CD8-positive, alpha-beta memory T cell (primary cell): ENCODE data around the gene DNAH6. TPM values are rescaled to one million over a fixed set of nuclear protein-coding genes. Genes with fewer than 3 reads are reported as not detected.
A peak's percentile ranks its signal among the peaks of the same experiment; 100 is the strongest.

Source experiments
- CTCF ChIA-PET: fragments of 350-600 bp; sonication (Branson Sonifier 250); formaldehyde crosslinking; loops from one replicate; lab custom pipeline; 2021; ENCODE audit warnings: antibody characterized with exemption; lab: Charles Lee
- POLR2A ChIA-PET: fragments of 350-600 bp; sonication (Branson Sonifier 250); formaldehyde crosslinking; loops from one replicate; lab custom pipeline; 2021; ENCODE audit warnings: antibody characterized with exemption; lab: Charles Lee
- DNase-seq, 5 donors: peaks; one replicate each; pipeline versions ENCODE4 v3.0.0 to v3.0.0-alpha.2; 2020 to 2022; ENCODE audit warnings: mixed read lengths in 1 of 5
- H3K27ac ChIP-seq: one replicate; pipeline ENCODE4 v1.7.0; 2013; ENCODE audit warnings: low read depth, mild to moderate bottlenecking, low read length, moderate library complexity
- H3K27me3 ChIP-seq: 2 replicates; pipeline ENCODE4 v1.7.0; 2013; ENCODE audit warnings: low read length, mild to moderate bottlenecking; ENCODE audit not compliant: insufficient read depth, poor library complexity, severe bottlenecking
- H3K36me3 ChIP-seq: 2 replicates; pipeline ENCODE4 v1.7.0; 2013; ENCODE audit warnings: mild to moderate bottlenecking, low read length, moderate library complexity; ENCODE audit not compliant: insufficient read depth
- H3K4me1 ChIP-seq: 2 replicates; pipeline ENCODE4 v1.7.0; 2013; ENCODE audit warnings: mild to moderate bottlenecking, low read length, moderate library complexity; ENCODE audit not compliant: insufficient read depth
- H3K4me3 ChIP-seq: 2 replicates; pipeline ENCODE4 v1.7.0; 2013; ENCODE audit warnings: mild to moderate bottlenecking, low read length
- H3K9me3 ChIP-seq: 2 replicates; pipeline ENCODE4 v1.7.0; 2013; ENCODE audit warnings: mild to moderate bottlenecking, low read length
- H3K27ac Mint-ChIP-seq, 8 donors: one replicate each; pipeline ENCODE4 v1.8.0; 2020 to 2021; ENCODE audit warnings: mixed read lengths in 8 of 8, mild to moderate bottlenecking in 6 of 8, inconsistent platforms in 3 of 8, moderate library complexity in 3 of 8
- H3K27me3 Mint-ChIP-seq, 2 donors: one replicate each; pipeline ENCODE4 v1.8.0; 2020 to 2021; ENCODE audit warnings: mixed read lengths in 2 of 2, mild to moderate bottlenecking in 1 of 2, moderate library complexity in 1 of 2
- H3K36me3 Mint-ChIP-seq, 3 donors: one replicate each; pipeline ENCODE4 v1.8.0; 2020 to 2021; ENCODE audit warnings: mixed read lengths in 3 of 3, inconsistent platforms in 1 of 3, mild to moderate bottlenecking in 1 of 3
- H3K4me1 Mint-ChIP-seq, 3 donors: one replicate each; pipeline ENCODE4 v1.8.0; 2020 to 2021; ENCODE audit warnings: mixed read lengths in 3 of 3, inconsistent platforms in 1 of 3, mild to moderate bottlenecking in 1 of 3
- H3K4me3 Mint-ChIP-seq, 7 donors: one replicate each; pipeline ENCODE4 v1.8.0; 2020 to 2021; ENCODE audit warnings: mixed read lengths in 7 of 7, mild to moderate bottlenecking in 6 of 7, moderate library complexity in 4 of 7, inconsistent platforms in 2 of 7
- H3K9me3 Mint-ChIP-seq, 5 donors: one replicate each; pipeline ENCODE4 v1.8.0; 2020 to 2022; ENCODE audit warnings: mixed read lengths in 5 of 5, mild to moderate bottlenecking in 3 of 5, moderate library complexity in 2 of 5, inconsistent platforms in 1 of 5
- polyA plus RNA-seq: library from polyadenylated mRNA; unstranded; fragments of 300-500 nt; fragmentation: Illumina TruSeq; gene quantifications from one replicate; pipeline ENCODE4 v1.2.3, GENCODE V29; 2021
- total RNA-seq, 2 experiments: library from RNA; stranded (reverse); gene quantifications; one replicate each; pipeline ENCODE4 v1.2.3, GENCODE V29; 2021

DNAH6 gene
- total and polyA plus RNA-seq, 3 experiments from 2014 or later: 0.24 to 0.51 (median 0.39) TPM

DNA sequence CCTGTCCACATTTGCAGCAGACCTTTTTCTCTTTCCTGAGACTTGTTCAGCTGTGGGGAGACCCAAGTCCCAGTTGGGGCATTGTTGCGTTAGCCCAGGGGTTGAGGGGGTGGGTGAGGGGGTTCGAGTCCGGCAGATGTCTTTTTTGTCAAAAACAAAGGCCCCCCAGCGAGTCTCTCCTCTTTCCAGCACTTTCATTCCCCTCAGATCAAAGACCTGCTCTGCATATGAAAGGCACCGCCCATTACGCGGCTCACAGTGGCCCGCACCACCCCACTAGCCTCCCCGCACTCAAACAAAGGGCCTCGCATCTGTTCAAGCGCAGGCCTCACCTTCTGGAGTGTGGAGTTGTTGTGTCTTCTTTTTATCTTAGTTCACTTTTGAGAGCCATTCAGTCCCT lies 339.4 kb downstream of the DNAH6 start:
- no peaks in the 10 kb centered on the region for H3K27me3 ChIP-seq
- no peaks in the 10 kb centered on the region for H3K9me3 ChIP-seq
- H3K27ac Mint-ChIP-seq: peak overlapping the region; percentile 29 to 97 (median 55)
- H3K4me1 ChIP-seq: peaks cover 96% of the 10 kb centered on the region
- DNase-seq: peak in 1 of 5 donors; percentile 53
- H3K4me3 ChIP-seq: peak overlapping the region; percentile 36
- H3K36me3 ChIP-seq: no peaks in the 10 kb centered on the region
- peaks cover 82 to 96% (median 95%) of the 10 kb centered on the region in 3 donors for H3K4me1 Mint-ChIP-seq
- H3K9me3 Mint-ChIP-seq: peaks cover 2 to 6% (median 5%) of the 10 kb centered on the region in 5 donors
- H3K27ac ChIP-seq: no peak overlapping the region
- POLR2A ChIA-PET: interaction anchor here (0.7 kb wide), 1 partner anchor 57 kb away, joined by 4 read pairs; no protein-coding TSS in a partner anchor
- H3K27me3 Mint-ChIP-seq: no peaks in the 10 kb centered on the region
- H3K4me3 Mint-ChIP-seq: peak overlapping the region in 6 of 7 donors; percentile 32 to 55 (median 48)
- CTCF ChIA-PET: interaction anchor here (1.0 to 2.0 kb wide), 2 partner anchors 9 to 70 kb away, joined by 3 to 7 read pairs; no protein-coding TSS in a partner anchor
- peaks cover 17 to 45% (median 28%) of the 10 kb centered on the region in 3 donors for H3K36me3 Mint-ChIP-seq

DNA sequence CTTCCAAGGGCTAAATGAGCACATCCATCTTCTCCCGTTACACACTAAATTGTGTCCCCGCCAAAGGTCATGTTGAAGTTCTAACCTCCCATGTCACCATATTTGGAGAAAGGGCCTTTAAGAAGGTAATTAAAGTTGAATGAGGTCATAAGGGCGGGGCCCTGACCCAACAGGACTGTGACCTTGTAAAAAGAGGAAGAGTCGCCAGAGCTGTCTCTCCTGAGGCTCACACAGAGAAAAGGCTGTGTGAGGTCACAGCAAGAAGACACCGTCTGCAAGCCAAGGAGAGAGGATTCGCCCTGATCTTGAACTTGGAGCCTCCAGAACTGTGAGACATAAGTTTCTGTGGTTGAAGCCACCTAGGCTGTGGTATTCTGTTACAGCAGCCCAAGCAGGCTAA lies 340.5 kb downstream of the DNAH6 start:
- Mint-ChIP-seq H3K36me3 (peaks cover 17 to 39% (median 26%) of the 10 kb centered on the region in 3 donors), H3K9me3 (peaks cover 2 to 6% (median 5%) of the 10 kb centered on the region in 5 donors), H3K4me1 (peaks cover 82 to 96% (median 95%) of the 10 kb centered on the region in 3 donors), H3K27me3 (no peaks in the 10 kb centered on the region), H3K27ac (peak overlapping the region; percentile 47 to 97 (median 80)), H3K4me3 (peak overlapping the region in 6 of 7 donors; percentile 1 to 54 (median 38))
- CTCF ChIA-PET: interaction anchor here (0.6 to 4.2 kb wide), 4 partner anchors 10 to 36 kb away, joined by 3 to 12 read pairs (median 7); no protein-coding TSS in a partner anchor
- H3K27ac ChIP-seq: no peak overlapping the region
- no peaks in the 10 kb centered on the region for H3K9me3 ChIP-seq
- no peak for DNase-seq
- no peaks in the 10 kb centered on the region for H3K27me3 ChIP-seq
- POLR2A ChIA-PET: no interaction called here
- no peaks in the 10 kb centered on the region for H3K36me3 ChIP-seq
- peaks cover 96% of the 10 kb centered on the region for H3K4me1 ChIP-seq
- H3K4me3 ChIP-seq: peak overlapping the region; percentile 36

DNA sequence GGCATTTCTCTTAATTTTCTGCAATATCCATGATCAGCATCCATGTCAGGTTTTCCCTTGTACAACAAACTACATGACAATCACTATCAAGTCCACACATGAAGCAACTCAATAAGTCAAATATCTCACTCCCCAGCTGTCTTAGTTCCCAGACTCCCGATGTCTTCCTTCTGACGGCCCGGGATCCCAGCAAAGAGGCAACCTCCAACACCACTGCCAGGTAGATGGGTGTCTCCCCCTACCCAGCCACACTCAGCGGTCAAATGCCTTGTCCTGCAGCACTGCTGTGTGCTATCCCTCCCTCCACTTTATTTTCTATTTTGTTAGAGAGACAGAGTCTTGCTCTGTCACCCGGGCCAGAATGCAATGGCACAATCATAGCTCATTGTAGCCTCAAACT lies 341.3 kb downstream of the DNAH6 start:
- DNase-seq: no peak
- peaks cover 17 to 33% (median 20%) of the 10 kb centered on the region in 3 donors for H3K36me3 Mint-ChIP-seq
- H3K27me3 Mint-ChIP-seq: no peaks in the 10 kb centered on the region
- no peak overlapping the region for H3K4me3 ChIP-seq
- no peaks in the 10 kb centered on the region for H3K36me3 ChIP-seq
- no peaks in the 10 kb centered on the region for H3K27me3 ChIP-seq
- peaks cover 82 to 96% (median 95%) of the 10 kb centered on the region in 3 donors for H3K4me1 Mint-ChIP-seq
- H3K4me3 Mint-ChIP-seq: peak overlapping the region in 6 of 7 donors; percentile 4 to 54 (median 38)
- peaks cover 2 to 6% (median 5%) of the 10 kb centered on the region in 5 donors for H3K9me3 Mint-ChIP-seq
- no peaks in the 10 kb centered on the region for H3K9me3 ChIP-seq
- ChIA-PET CTCF (interaction anchor here (0.6 to 4.2 kb wide), 9 partner anchors 8 to 125 kb away, joined by 3 to 17 read pairs (median 4); no protein-coding TSS in a partner anchor), POLR2A (interaction anchor here (0.8 kb wide), 1 partner anchor 212 kb away, joined by 3 read pairs; no protein-coding TSS in a partner anchor)
- H3K27ac Mint-ChIP-seq: peak overlapping the region; percentile 47 to 97 (median 80)
- H3K4me1 ChIP-seq: peaks cover 96% of the 10 kb centered on the region
- no peak overlapping the region for H3K27ac ChIP-seq

DNA sequence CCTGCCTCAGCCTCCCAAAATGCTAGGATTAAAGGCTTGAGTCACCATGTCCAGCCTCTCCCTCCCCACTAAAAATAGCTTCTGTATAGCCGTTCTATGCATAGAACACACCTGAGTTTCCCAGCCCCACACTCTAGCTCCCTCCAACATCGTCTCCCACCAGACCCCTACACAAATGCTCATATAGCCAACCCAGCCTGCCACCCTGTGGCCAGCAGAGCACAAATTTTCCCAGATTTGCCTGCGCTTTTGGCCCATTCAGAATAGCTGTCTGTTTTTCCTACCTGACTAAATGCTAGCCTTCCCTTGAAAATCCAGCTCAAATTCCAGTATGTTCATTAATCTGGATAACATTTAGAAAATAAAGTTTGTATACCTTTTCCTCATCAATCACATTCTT lies 341.8 kb downstream of the DNAH6 start:
- Mint-ChIP-seq H3K36me3 (peaks cover 14 to 27% (median 18%) of the 10 kb centered on the region in 3 donors), H3K27me3 (no peaks in the 10 kb centered on the region), H3K27ac (peak overlapping the region; percentile 11 to 97 (median 58)), H3K9me3 (peaks cover under 1 to 5% (median 2%) of the 10 kb centered on the region in 5 donors), H3K4me3 (peak overlapping the region in 4 of 7 donors; percentile 7 to 51 (median 34)), H3K4me1 (peaks cover 84 to 96% (median 94%) of the 10 kb centered on the region in 3 donors)
- Histone ChIP-seq H3K27me3 (no peaks in the 10 kb centered on the region), H3K9me3 (no peaks in the 10 kb centered on the region), H3K4me3 (peak overlapping the region; percentile 26), H3K36me3 (no peaks in the 10 kb centered on the region), H3K4me1 (peaks cover 93% of the 10 kb centered on the region), H3K27ac (no peak overlapping the region)
- ChIA-PET CTCF (interaction anchor here (0.6 to 4.2 kb wide), 9 partner anchors 9 to 126 kb away, joined by 3 to 17 read pairs (median 4); no protein-coding TSS in a partner anchor), POLR2A (interaction anchor here (0.6 to 0.8 kb wide), 2 partner anchors 177 to 213 kb away, joined by 3 read pairs; no protein-coding TSS in a partner anchor)
- no peak for DNase-seq

DNA sequence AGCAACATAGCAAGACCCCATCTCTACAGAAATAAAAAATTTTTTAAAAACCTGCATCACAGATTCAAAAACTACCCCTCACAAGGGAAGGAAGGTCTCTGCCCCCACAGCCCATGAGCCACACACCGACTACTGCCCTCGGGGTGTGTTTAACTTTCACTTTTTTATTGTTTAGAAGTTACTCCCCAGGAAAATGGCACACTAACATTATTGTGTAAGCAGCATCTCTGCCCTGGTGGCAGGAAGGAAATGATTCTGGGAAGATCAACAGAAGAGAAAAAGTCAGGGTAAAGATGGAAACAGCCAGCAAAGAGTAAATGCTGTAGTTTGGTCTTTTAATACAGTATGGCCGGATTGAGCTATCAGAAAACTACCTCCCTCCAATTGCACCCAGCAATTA lies 342.6 kb downstream of the DNAH6 start:
- no peaks in the 10 kb centered on the region for H3K27me3 ChIP-seq
- Mint-ChIP-seq H3K36me3 (peaks cover 11 to 24% (median 15%) of the 10 kb centered on the region in 3 donors), H3K27ac (peak overlapping the region; percentile 15 to 81 (median 74)), H3K9me3 (peaks cover 0 to 3% (median 0%) of the 10 kb centered on the region in 5 donors), H3K27me3 (no peaks in the 10 kb centered on the region), H3K4me3 (peak overlapping the region; percentile 1 to 76 (median 54)), H3K4me1 (peaks cover 85 to 94% (median 93%) of the 10 kb centered on the region in 3 donors)
- no peak overlapping the region for H3K27ac ChIP-seq
- H3K36me3 ChIP-seq: no peaks in the 10 kb centered on the region
- ChIA-PET POLR2A (interaction anchor here (0.6 kb wide), 1 partner anchor 178 kb away, joined by 3 read pairs; no protein-coding TSS in a partner anchor), CTCF (interaction anchor here (1.3 to 4.2 kb wide), 5 partner anchors 10 to 117 kb away, joined by 3 to 17 read pairs (median 11); no protein-coding TSS in a partner anchor)
- no peak for DNase-seq
- peak overlapping the region; percentile 26 for H3K4me3 ChIP-seq
- H3K4me1 ChIP-seq: peaks cover 92% of the 10 kb centered on the region
- H3K9me3 ChIP-seq: no peaks in the 10 kb centered on the region

DNA sequence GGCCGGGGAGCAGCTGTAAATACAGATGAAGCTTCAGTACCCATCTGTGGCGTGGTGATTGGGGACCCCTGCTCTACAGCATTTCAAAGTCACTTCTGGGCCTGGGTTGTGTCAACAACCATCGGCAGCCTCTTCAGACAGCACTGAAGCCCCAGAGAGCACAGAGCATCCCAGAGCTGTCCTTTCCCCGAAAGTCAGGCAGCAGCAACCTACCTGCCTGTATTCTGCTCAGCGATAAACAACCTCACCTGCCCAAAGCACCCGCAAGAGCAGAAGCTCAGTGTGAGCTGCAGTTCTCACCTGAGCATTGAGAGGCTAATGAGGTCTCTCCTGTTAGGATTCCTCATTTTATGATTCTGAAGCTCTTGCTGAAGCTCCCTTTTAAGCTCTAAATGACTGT lies 345.2 kb downstream of the DNAH6 start:
- H3K36me3 ChIP-seq: no peaks in the 10 kb centered on the region
- H3K27ac Mint-ChIP-seq: peak overlapping the region; percentile 13 to 78 (median 62)
- peak overlapping the region in 2 of 7 donors; percentile 33 to 62 for H3K4me3 Mint-ChIP-seq
- H3K36me3 Mint-ChIP-seq: peaks cover 6 to 16% (median 10%) of the 10 kb centered on the region in 3 donors
- H3K27me3 Mint-ChIP-seq: no peaks in the 10 kb centered on the region
- H3K9me3 Mint-ChIP-seq: no peaks in the 10 kb centered on the region
- CTCF ChIA-PET: interaction anchor here (1.2 to 4.1 kb wide), 8 partner anchors 12 to 364 kb away, joined by 3 to 26 read pairs (median 8); partner anchors contain the start of gene TRABD2A
- peaks cover 79 to 94% (median 87%) of the 10 kb centered on the region in 3 donors for H3K4me1 Mint-ChIP-seq
- H3K27ac ChIP-seq: no peak overlapping the region
- H3K4me3 ChIP-seq: peak overlapping the region; percentile 14
- H3K27me3 ChIP-seq: no peaks in the 10 kb centered on the region
- POLR2A ChIA-PET: no interaction called here
- no peak for DNase-seq
- H3K9me3 ChIP-seq: no peaks in the 10 kb centered on the region
- H3K4me1 ChIP-seq: peaks cover 93% of the 10 kb centered on the region

DNA sequence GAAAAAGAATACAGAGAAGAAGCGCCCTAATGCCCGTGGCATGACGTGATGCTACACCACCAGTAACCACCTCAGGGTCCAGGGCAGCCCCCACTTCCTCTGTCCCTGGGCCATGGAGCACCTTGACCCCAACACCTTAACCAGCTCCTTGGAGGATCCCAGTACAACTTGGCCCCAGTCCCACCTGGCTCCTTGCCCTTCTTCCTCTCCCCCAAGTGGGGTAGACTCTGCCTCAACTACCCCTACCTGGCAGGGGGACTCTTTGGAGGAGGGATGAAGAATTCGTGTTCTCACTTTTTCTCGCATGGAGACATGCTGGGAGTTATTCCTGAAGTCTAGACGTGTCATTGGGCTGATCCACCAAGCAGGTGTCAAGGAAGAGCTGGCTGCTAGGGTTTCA lies 345.7 kb downstream of the DNAH6 start:
- H3K27ac Mint-ChIP-seq: peak overlapping the region in 7 of 8 donors; percentile 6 to 75 (median 54)
- Histone ChIP-seq H3K36me3 (no peaks in the 10 kb centered on the region), H3K4me3 (peak overlapping the region; percentile 14), H3K27ac (no peak overlapping the region), H3K9me3 (no peaks in the 10 kb centered on the region), H3K4me1 (peaks cover 93% of the 10 kb centered on the region), H3K27me3 (no peaks in the 10 kb centered on the region)
- no peak for DNase-seq
- peaks cover 4 to 13% (median 10%) of the 10 kb centered on the region in 3 donors for H3K36me3 Mint-ChIP-seq
- H3K9me3 Mint-ChIP-seq: no peaks in the 10 kb centered on the region
- H3K4me1 Mint-ChIP-seq: peaks cover 78 to 94% (median 83%) of the 10 kb centered on the region in 3 donors
- no peaks in the 10 kb centered on the region for H3K27me3 Mint-ChIP-seq
- ChIA-PET POLR2A (interaction anchor here (0.8 kb wide), 1 partner anchor 9 kb away, joined by 3 read pairs; no protein-coding TSS in a partner anchor), CTCF (interaction anchor here (1.2 to 4.1 kb wide), 8 partner anchors 12 to 364 kb away, joined by 3 to 26 read pairs (median 8); partner anchors contain the start of gene TRABD2A)
- no peak overlapping the region for H3K4me3 Mint-ChIP-seq
